Transverse colon (tissue), 4 donors: Measurements from ENCODE around the gene SPAG4.

Experiments used
- POLR2A ChIP-seq: fragments of 450-650 bp; IDR thresholded peaks from one replicate; pipeline ENCODE4 v1.6.1; 2016; ENCODE audit warnings: antibody characterized with exemption, mild to moderate bottlenecking, moderate library complexity
- POLR2AphosphoS5 ChIP-seq, 3 donors: sonication (generic); formaldehyde crosslinking; IDR thresholded peaks; one replicate each; pipeline ENCODE4 v1.6.1; 2016; ENCODE audit warnings: antibody characterized with exemption in 3 of 3
- TF ChIP-seq, protein P1 (sequence below), 5 experiments: fragments of 200-600 bp in 3 of 5; fragments of 450-650 bp in 2 of 5; sonication (generic) in 3 of 5; IDR thresholded peaks; 1 replicate in 2 of 5; 2 replicates in 3 of 5; pipeline ENCODE4 v1.5.1; 2016 to 2017; ENCODE audit warnings: antibody characterized with exemption in 5 of 5, inconsistent platforms in 3 of 5, mild to moderate bottlenecking in 2 of 5, moderate library complexity in 1 of 5

DNA sequence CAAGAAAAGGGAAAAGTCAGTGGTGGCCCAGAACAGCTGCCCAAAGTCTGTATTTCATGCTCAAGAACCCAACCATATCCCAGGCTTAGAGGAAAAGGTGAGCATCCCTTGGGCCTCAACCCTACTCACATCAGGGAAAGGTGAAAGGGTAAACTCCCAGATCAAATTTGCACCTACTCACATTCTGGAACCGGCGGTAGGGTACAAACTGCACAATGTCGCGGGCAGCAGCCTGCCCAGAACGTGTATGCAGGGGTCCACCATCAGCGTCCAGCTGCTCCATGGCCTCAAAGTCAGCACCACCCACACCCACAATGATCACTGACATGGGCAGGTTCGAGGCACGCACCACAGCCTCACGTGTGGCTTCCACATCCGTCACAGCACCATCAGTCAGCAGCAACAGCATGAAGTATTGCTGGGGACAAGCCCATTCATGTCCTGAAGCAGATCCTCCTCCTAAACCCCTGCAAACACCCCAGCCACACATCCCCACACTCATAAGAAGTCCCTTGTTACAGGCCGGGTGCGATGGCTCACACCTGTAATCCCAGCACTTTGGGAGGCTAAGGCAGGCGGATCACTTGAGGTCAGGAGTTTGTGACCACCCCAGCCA lies 10.9 kb downstream of the SPAG4 start:
- TF ChIP-seq, protein P1, sequence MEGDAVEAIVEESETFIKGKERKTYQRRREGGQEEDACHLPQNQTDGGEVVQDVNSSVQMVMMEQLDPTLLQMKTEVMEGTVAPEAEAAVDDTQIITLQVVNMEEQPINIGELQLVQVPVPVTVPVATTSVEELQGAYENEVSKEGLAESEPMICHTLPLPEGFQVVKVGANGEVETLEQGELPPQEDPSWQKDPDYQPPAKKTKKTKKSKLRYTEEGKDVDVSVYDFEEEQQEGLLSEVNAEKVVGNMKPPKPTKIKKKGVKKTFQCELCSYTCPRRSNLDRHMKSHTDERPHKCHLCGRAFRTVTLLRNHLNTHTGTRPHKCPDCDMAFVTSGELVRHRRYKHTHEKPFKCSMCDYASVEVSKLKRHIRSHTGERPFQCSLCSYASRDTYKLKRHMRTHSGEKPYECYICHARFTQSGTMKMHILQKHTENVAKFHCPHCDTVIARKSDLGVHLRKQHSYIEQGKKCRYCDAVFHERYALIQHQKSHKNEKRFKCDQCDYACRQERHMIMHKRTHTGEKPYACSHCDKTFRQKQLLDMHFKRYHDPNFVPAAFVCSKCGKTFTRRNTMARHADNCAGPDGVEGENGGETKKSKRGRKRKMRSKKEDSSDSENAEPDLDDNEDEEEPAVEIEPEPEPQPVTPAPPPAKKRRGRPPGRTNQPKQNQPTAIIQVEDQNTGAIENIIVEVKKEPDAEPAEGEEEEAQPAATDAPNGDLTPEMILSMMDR (IDR thresholded peaks at IDR 0.05) = no peak
- TF ChIP-seq POLR2A = no peak
- no peak for TF ChIP-seq POLR2AphosphoS5 (IDR thresholded peaks at IDR 0.05)
